ENCODE data around the gene RANBP2. TPM values are rescaled to one million over a fixed set of nuclear protein-coding genes. Genes with fewer than 3 reads are reported as not detected.
"Not testable (repeated sequence)": the region's sequence is repeated elsewhere in the genome, so short reads cannot be mapped to it uniquely, and the experiment has no call there.

The RANBP2 gene
- 30.9 TPM for polyA plus RNA-seq (ENCODE audit: insufficient read length)

DNA sequence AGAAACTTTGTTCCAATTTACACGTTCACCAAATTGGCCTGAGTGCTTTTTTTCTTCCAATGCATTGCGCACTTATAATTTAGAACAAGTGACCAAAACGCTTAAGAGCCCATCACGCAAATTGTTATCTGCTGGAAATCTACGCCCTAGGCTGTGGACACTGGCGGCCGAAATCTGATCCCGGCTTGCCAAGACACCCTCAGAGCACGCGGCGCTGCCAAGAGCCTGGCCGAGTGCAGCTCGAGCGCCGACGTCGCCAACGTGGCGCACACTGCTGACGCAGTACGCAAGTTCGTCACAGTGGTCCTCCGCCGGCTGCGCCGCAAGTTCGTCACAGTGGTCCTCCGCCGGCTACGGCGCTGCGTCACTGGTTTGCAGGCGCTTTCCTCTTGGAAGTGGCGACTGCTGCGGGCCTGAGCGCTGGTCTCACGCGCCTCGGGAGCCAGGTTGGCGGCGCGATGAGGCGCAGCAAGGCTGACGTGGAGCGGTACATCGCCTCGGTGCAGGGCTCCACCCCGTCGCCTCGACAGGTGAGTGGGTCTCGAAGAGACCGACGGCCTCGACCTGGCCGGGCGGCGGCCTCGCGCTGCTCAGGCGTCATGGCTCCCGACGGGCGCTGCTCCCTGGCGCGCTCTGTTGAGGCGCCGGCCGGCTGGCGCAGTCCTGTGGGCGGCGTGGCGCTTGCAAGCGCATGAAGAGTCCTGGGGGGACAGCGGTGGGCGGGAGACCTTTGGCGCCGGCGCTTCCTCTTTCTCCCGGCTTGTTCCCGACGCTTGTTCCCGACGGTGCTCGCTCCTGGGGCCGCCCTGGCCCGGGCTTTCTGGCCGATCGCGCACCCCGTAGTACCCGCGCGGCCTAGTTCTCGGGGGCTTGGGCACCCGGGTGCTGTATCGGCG, at the start of gene RANBP2:
TSS of gene RANBP2 (plus strand) at position 334 of the 896 bp plus-strand sequence. CDS start at position 459, 125 bp downstream.
- peak; percentile 99 for DNase-seq

DNA sequence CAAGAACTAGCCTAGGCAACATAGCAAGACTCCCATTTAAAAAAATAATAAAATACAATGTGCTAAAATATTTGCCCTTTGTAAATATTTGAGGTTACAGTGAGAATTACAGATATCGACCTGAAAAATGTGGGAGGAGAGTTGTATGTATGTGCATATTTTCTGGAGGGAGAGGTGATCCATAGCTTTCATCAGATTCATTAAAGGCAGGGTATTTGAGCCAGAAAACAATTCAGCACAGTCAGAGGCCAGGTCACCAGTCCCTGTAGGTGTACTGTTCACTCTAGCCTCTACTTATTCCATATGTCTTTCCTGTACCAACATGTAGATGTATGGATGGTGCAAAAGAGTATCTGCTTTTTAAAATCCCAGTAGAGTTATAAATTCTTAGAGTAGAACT, 49.0 kb upstream of the RANBP2 start:
- not testable (repeated sequence) for DNase-seq

DNA sequence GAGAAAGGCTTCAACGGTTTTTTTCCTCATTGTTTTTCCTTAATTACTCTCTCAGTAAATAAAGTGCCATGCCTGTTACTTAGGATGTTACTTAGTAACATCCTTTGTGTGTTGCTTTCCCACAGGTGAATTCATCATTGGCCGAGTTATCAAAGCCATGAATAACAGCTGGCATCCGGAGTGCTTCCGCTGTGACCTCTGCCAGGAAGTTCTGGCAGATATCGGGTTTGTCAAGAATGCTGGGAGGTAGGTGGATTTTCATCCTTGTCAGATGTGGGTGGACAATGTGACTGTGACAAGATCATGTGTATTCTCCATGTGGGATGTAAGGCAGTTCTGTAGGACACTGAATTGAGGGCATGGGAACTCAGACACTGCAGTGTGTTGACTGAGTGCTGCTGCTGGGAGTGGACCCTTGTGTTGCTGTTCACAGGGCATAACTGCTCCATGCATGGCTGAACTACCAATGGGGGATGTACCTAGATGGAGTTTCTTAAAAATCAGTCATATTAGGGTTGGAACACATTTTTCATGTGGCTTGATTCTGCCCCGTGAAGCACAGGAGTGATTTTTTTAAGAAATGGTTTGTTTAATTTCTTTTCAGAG, 47.0 kb upstream of the RANBP2 start:
- DNase-seq = not testable (repeated sequence)

DNA sequence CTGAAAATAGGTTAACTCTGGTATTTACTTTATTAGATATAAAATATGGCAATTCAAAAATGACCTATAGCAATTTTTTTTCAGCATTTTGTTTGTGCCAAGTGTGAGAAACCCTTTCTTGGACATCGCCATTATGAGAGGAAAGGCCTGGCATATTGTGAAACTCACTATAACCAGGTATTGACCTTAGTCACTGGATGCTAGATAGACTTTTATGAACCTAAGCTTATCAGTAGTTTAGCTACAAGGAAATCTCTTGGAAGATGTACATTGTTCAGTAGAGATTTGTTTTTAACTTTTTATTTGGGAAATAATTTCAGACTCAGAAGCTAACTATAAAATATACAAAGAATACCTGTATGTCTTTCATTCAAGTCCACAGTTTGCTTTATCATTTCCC, 42.8 kb upstream of the RANBP2 start:
- not testable (repeated sequence) for DNase-seq

DNA sequence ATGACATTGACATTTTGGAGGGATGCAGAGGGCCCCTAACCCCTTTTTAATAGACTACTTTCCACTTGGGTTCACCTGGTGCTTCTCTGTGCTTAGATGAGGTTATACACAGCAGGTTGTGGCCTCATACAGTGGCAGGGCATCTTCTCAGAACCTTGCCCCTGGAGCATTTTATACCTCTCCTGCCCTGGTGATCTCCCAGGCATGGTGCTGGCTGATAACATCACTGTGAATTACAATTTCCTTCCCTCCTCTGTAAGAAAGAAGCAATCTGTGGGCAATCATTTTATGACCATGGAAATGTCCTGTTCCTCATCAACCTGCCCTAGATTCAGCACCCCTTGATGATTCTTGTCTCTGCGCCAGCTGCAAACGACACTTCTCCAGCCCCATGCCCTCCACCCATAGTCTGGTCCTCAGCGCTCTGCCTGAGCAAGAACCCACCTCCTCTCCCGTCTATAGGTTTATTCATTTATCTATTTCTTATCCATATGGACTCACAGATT, 42.0 kb upstream of the RANBP2 start:
- not testable (repeated sequence) for DNase-seq

DNA sequence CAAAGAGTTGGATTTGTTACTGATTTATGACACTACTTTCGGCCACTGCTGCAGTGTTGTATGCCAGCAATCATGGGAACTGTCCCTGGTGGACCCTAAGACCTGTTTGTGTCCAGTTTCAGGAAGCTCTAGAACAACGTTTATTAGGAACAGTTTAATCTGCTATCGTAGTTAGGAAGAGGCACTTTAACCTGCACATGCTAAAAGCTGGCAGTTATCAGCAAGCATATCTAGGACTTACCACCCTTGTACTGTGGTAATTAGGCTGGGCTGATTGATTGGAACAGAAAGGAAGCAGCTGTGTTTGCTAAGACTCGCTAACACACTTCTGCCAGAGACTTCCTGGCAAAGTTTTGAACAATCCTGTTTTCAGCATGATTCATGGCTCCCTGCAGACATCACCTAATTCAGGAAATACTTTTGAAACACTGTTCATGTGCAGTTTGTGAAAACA, 41.1 kb upstream of the RANBP2 start:
- DNase-seq = not testable (repeated sequence)

DNA sequence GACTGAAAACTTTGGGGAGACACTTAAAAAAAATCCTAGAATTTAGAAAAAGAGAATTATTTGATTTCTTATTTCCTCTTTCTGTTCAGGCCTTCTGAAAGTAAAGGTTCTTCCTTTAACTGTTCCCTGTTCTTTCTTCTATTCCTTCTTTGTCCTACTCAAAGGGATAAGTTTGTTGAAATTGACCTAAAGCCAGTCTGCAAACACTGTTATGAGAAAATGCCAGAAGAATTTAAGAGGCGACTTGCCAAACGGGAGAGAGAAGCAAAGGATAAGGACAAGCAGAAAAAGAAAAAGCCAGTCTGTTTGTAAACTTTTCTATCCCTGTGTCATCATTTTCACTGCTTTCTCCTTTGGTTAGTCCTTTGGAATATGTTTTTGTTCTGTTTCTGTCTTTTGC, 38.5 kb upstream of the RANBP2 start:
- DNase-seq = not testable (repeated sequence)

DNA sequence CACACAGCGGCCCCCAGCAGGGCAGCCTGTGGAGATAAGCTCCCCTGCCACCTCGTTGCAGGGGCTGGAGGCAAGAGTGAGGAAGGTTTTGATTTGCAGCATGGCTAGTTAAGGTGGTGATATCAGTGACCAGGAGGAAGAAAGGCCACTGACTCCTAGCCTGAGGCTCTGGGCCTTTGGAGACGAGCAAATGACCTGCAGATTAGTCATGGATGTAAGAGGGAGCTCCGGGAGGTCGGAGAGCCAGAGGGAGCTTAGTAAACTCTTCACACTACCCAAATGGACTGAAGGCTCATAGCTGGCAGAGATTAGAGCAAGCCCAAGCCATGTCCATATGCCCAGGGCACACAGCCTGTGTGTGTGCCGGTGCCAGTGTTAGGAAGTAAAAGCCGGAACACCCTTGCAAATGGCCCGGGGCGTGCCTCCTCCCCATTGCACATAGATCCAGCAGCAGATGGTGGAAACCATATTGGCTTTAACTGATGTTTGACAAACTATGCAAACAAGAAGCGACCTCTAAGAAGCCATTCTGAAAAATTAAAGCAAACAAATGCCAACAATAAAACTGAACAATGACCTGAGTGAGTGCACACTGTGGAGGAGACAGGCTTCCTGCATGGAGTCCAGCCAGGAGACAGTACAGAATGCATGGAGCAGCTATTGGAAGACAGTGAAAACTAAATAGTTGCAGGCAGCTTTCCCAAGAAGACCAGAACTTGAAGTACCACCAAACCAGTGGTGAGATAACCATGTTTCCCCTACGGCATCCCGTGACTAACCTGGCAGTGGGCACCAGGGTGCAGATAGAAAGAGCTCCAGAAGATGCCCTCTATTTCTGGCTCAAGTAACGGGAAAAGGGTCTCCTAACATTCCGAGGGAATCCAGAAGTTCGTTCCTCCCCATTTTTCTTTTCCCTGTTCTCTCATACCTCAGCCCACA, 30.2 kb upstream of the RANBP2 start:
- DNase-seq = not testable (repeated sequence)

DNA sequence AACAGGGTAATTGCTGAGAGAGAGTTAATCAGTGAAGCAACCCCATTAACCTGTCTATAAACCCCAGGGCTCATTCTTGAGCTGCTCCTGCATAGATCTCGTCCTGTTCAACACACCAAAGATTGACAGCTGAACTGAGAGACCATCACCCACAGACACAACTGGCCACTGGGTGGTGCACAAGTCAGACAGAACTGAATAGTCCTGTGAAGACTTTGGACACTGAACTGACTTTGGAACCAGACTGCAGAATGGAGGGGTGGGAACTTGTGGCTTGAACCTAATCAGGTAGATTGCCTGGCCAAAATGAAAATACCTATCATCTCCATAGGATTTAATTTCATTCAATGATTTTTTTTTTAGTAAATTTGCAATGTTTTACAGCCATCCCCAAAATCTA, 29.3 kb upstream of the RANBP2 start:
- DNase-seq = not testable (repeated sequence)

DNA sequence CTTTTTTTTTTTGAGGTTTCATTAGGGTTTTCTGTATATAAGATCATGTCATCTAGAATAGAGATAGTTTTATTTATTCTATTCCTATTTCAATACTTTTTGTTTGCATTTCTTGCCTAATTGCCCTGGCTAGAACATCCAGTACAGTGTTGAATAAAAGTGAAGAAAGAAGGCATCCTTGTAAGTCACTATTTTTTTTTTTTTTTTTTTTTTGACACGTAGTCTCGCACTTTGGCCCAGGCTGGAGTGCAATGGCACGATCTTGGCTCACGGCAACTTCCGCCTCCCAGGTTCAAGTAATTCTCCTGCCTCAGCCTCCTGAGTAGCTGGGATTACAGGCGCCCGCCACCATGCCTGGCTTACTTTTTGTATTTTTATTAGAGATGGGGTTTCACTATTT, 27.8 kb upstream of the RANBP2 start:
- DNase-seq = no peak

DNA sequence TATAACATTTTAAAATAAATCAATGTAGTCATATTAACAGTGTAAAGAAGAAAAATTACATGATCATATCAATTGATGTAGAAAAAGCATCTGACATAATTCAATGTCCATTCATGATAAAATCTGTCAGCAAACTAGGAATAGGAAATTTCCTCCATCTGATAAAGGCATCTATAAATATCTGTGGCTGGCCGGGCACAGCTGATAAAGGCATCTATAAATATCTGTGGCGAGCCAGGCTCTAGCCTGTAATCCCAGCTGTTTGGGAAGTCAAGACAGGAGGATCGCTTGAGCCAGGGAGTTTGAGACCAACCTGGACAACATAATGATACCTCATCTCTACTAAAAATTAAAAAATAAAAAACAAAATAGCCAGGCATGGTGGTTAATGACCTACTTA, 18.1 kb upstream of the RANBP2 start:
- no peak for DNase-seq

DNA sequence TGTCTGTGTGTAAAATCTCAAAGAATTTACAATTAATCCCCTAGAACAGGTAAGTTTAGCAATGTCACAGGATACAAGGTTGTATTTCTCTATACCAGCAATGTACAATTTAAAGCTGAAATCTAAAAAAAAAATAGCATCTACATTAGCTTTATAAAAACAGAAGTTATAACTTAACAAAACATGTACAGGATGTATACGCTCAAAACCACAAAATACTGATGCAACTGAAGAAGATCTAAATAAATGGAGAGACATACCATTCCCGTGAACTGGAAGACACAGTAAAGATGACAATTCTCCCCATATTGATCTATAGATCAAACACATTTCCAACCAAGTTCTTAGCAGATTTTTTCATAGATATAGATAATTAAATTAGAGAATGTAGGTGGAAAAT, 17.5 kb upstream of the RANBP2 start:
- DNase-seq = no peak

DNA sequence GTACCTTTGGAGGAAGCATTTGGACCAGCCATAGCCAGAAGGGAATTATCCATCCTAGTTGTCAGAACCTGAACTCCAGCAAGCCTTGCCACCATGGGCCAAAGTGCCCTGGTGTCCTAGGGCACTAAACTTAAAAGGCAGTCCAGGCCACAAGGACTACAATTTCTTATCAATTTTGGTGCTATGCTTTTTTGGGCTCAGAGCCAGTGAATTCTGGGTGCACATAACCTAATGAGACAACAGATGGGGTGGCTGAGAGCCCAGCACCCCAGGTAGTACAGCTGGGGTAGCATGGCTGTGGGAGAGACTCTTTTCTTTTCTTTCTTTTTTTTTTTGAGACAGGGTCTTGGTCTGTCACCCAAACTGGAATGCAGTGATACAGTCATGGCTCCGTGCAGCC, 14.4 kb upstream of the RANBP2 start:
- no peak for DNase-seq

DNA sequence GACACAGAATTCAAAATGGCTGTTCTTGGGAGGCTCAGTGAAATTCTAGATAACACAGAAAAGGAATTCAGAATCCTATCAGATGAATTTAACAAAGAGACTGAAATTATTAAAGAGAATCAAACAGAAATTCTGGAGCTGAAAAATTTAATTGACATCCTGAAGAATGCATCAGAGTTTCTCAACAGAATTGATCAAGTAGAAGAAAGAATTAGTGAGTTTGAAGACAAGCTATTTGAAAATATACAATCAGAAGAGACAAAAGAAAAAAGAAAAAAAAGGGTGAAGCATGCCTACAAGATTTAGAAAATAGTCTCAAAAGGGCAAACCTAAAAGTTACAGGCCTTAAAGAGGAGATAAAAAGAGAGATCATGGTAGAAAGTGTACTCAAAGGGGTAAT, 12.0 kb upstream of the RANBP2 start:
- no peak for DNase-seq

DNA sequence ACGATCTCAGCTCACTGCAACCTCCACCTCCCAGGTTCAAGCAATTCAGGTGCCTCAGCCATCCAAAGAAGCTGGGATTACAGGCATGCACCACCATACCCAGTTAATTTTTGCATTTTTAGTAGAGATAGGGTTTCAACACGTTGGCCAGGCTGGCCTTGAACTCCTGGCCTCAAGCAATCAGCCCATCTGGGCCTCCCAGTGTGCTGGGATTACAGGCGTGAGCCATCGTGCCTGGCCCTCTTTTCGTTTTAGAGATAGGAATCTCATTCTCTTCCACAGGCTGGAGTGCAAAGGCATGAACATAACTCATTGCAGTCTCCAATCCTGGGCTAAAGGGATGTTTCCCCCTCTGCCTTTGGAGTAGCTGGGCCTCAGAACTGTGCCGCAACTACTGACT, 2.3 kb upstream of the RANBP2 start:
- not testable (repeated sequence) for DNase-seq

DNA sequence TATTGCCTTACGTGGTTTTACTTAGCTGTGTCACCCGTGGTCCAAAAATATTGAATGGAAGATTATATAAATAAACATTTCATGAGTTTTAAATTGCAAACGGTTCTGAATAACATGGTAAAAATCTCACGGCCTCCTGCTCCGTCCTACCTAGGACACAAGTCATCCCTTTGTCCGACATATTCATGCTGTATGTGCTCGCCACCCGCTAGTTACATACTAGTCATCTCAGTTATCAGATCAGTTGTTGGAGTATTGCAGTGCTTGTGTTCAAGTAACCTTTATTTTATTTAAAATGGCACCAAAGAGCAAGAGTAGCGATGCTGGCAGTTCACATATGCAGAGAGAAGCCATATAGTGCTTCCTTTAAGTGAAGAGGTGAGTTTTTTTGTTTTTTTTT, 6.8 kb downstream of the RANBP2 start:
- not testable (repeated sequence) for DNase-seq

DNA sequence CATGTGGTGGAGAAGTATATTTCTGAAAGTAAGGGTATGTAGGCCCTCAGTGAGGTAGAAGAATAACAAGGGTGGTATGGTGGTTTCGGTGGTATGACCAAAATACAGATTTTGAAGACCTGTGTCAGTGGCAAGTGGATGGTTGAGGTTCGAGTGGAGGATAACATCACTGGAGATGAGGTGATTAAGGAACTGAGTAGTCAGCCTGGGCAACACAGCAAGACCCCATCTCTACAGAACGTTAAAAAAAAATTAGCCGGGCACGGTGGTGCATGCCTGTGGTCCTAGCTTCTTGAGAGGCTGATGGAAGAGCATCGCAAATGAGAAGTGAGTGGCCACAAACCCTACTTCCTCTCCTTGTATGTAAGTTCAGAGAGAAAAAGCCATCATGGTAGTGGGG, 15.4 kb downstream of the RANBP2 start:
- DNase-seq = not testable (repeated sequence)

DNA sequence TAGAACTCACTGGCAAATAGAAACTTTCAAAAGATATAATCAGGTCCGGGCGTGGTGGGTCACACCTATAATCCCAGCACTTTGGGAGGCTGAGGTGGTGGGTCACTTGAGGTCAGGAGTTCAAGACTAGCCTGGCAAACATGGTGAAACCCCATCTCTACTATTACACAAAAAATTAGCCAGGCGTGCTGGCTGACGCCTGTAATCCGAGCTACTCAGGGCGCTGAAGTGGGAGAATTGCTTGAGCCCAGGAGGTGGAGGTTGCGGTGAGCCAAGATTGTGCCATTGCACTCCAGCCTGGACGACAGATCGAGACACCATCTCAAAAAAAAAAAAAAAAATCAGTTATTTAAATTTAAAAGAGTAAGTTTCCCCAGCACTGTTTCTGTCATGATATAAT, 38.7 kb downstream of the RANBP2 start:
- not testable (repeated sequence) for DNase-seq

DNA sequence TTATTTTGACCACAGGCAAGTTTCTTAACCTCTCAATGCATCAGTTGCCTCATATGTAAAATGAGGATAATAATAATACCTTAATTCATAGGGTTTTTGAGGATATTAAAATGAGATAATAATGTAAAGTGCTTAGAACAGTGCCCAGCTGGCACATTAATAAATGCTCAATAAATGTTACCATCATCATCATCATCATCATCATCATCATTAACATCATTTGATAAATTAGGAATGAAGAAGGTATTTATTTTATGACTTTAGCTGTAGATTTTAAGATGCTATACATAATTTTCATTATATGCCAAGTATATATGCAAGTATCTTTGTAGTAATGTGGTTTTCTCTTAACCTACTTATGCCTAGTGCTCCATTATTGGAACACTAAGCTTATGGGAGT, 43.3 kb downstream of the RANBP2 start:
- DNase-seq = not testable (repeated sequence)

DNA sequence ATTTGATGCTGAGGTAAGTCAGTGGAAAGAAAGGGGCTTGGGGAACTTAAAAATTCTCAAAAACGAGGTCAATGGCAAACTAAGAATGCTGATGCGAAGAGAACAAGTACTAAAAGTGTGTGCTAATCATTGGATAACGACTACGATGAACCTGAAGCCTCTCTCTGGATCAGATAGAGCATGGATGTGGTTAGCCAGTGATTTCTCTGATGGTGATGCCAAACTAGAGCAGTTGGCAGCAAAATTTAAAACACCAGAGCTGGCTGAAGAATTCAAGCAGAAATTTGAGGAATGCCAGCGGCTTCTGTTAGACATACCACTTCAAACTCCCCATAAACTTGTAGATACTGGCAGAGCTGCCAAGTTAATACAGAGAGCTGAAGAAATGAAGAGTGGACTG, 47.4 kb downstream of the RANBP2 start:
- DNase-seq = not testable (repeated sequence)

DNA sequence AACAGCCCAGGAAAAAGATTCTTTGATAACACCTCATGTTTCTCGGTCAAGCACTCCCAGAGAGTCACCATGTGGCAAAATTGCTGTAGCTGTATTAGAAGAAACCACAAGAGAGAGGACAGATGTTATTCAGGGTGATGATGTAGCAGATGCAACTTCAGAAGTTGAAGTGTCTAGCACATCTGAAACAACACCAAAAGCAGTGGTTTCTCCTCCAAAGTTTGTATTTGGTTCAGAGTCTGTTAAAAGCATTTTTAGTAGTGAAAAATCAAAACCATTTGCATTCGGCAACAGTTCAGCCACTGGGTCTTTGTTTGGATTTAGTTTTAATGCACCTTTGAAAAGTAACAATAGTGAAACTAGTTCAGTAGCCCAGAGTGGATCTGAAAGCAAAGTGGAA, 48.6 kb downstream of the RANBP2 start:
- DNase-seq = not testable (repeated sequence)

DNA sequence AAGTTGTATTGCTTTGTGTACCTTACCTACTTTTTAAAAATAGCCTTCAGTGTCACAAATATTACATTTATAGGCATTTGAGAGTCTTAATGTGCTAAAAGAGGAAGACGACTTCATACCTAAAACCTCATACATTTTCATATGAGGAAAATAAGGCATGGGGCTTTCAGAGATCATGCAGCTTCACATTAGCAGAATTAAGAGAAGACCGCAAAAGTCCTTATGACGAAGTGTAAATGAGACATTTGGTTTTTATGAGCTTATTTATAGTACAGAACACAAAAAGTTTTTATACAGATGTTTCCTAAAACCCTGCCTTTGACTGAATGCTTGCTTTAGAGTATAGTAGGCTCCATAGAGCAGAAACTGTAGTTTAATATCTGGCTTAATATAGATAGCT, 57.2 kb downstream of the RANBP2 start:
- DNase-seq = no peak
